GM23338 (cell line): ENCODE data around the gene EBF4.

Experiments
- EZH2 ChIP-seq: fragments of 200-600 bp; sonication (generic); IDR thresholded peaks from one replicate; pipeline ENCODE4 v1.8.0; 2017; ENCODE audit warnings: antibody characterized with exemption, mild to moderate bottlenecking, low read depth; ENCODE audit not compliant: unreplicated experiment
- POLR2AphosphoS5 ChIP-seq: IDR thresholded peaks from 2 replicates; pipeline ENCODE4 v1.6.1; 2016; ENCODE audit warnings: antibody characterized with exemption, low read depth
- TF ChIP-seq, protein P1 (sequence below), 2 experiments: fragments of 200-600 bp in 1 of 2; sonication (generic) in 1 of 2; conservative IDR thresholded peaks; 2 replicates each; pipeline versions ENCODE4 v1.5.1 to v1.6.1; 2016 to 2017; ENCODE audit warnings: antibody characterized with exemption in 2 of 2, low read depth in 2 of 2, mild to moderate bottlenecking in 2 of 2, moderate library complexity in 1 of 2

DNA sequence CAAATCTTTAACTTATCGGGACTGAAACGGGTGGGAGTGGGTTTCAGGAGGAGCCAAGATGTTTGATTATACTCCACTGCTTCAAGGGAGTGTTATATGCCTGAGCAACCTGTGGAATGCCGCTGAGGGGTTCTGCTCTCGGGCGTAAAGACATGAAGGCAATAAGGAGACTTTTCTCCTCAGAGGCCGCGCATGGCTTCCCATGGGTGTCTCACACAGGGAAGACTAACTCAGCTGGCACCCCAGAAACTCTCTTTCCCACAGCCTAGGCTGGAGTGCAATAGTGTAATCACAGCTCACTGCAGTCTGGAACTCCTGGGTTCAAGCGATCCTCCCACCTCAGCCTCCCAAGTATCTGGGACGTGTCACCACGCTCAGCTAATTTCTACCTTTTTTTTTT lies 117.1 kb downstream of the EBF4 start:
- TF ChIP-seq, protein P1, sequence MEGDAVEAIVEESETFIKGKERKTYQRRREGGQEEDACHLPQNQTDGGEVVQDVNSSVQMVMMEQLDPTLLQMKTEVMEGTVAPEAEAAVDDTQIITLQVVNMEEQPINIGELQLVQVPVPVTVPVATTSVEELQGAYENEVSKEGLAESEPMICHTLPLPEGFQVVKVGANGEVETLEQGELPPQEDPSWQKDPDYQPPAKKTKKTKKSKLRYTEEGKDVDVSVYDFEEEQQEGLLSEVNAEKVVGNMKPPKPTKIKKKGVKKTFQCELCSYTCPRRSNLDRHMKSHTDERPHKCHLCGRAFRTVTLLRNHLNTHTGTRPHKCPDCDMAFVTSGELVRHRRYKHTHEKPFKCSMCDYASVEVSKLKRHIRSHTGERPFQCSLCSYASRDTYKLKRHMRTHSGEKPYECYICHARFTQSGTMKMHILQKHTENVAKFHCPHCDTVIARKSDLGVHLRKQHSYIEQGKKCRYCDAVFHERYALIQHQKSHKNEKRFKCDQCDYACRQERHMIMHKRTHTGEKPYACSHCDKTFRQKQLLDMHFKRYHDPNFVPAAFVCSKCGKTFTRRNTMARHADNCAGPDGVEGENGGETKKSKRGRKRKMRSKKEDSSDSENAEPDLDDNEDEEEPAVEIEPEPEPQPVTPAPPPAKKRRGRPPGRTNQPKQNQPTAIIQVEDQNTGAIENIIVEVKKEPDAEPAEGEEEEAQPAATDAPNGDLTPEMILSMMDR (conservative IDR thresholded peaks at IDR 0.05; ENCODE audit: low read depth in 2 of 2) = no peak
- no peak for TF ChIP-seq EZH2
- no peak for TF ChIP-seq POLR2AphosphoS5
